HG03558 (cell line): ENCODE measurements around the gene GPD1L.
"Not testable (repeated sequence)": the region's sequence is repeated elsewhere in the genome, so short reads cannot be mapped to it uniquely, and the experiment has no call there.

Source experiments
- ATAC-seq: cut with Tn5 transposase; IDR thresholded peaks from one replicate; pipeline ENCODE4 v1.9.1; 2021; ENCODE audit warnings: moderate number of reproducible peaks; ENCODE audit not compliant: unreplicated experiment; ENCODE audit errors: extremely low read depth

The GPD1L gene

GRCh38 chr3:32176989-32177701 is 70.7 kb downstream of the GPD1L start:
- ATAC-seq = no peak

- ATAC-seq = peak; percentile 60
Measured at GRCh38 chr3:32177702-32178198, 71.3 kb downstream of the GPD1L start.

GRCh38 chr3:32180141-32180784 is 73.8 kb downstream of the GPD1L start:
- no peak for ATAC-seq

DNA sequence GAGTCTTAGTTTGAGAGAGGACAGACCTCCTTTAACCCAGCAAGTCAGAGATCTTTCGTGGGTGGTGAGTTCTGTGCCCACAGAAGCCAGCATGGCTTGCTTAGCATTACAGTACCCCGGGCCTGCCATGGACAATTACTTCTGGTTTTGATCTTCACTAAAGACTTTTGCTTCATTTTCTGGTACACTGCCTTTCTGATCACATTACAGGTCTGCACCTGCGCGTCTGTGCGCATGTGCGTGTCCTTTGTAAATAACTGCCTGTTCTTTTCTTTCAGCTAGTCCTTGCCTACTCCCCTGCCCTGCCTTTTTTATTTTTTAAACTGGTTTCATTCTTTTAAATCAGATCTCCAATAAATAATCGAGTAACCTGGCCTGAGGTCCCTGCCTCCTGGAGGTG is 74.9 kb downstream of the GPD1L start:
- ATAC-seq = no peak

DNA sequence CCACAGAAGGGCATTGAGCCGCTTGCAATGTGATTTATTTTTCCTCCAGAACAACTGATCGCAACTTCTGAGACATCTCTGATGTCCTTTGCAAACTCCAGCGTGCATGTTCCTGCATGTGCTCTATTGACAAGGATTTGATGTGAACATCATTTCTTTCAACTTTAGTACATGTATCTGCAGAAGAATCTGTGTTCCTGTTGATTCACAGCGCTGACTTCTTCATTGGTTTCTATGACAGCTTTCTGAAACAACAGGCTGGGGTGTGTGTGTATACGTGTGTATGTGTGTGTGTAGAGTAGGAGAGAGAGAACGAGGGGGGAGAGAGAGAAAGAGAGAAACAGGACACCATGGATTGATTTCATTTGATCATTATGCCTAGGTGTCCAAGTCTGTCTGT is 75.4 kb downstream of the GPD1L start:
- no peak for ATAC-seq

- no peak for ATAC-seq
Measured at GRCh38 chr3:32184187-32184730, 77.8 kb downstream of the GPD1L start.

DNA sequence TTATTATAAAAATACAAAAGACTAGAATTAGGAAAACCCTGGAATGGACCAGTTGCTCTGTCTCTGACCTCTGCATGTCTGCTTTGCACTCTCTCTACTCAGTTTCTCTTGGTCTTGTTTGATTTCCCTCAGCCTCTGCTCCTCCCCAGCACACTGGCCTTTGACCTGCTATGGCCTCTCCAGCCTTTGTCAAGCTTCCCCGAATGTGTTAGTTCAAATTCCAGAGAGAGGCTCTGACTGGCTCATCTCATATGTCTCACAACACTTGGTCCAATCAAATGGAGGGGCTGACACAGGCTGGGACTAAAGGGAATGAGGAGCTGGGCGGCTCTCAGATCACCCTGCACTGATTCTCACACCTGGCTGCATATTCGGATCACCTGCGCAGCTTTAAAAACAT is 79.7 kb downstream of the GPD1L start:
- ATAC-seq = no peak

- no peak for ATAC-seq
Measured at GRCh38 chr3:32186876-32187275, 80.5 kb downstream of the GPD1L start.

- ATAC-seq = no peak
Measured at GRCh38 chr3:32189693-32190092, 83.3 kb downstream of the GPD1L start.

- ATAC-seq = not testable (repeated sequence)
Measured at GRCh38 chr3:32190556-32190955, 84.1 kb downstream of the GPD1L start.

DNA sequence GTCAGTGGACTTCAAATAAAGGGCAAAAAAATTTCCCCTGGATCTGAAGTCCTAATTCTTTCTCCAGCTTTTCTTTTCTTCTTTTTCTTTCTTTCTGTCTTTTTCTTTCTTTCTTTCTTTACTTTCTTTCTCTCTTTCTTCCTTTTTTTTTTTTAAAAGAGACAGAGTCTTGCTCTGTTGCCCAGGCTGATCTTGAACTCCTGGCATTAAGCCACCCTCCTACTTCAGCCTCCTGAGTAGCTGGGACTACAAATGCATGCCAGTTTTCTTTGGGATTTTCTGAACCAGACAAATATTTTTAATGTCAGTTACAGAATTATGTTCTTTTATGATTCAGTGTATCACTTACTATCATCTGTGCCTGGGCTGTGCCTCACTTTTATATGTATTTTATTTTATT is 86.7 kb downstream of the GPD1L start:
- ATAC-seq = no peak

GRCh38 chr3:32194653-32195052 is 88.2 kb downstream of the GPD1L start:
- no peak for ATAC-seq

DNA sequence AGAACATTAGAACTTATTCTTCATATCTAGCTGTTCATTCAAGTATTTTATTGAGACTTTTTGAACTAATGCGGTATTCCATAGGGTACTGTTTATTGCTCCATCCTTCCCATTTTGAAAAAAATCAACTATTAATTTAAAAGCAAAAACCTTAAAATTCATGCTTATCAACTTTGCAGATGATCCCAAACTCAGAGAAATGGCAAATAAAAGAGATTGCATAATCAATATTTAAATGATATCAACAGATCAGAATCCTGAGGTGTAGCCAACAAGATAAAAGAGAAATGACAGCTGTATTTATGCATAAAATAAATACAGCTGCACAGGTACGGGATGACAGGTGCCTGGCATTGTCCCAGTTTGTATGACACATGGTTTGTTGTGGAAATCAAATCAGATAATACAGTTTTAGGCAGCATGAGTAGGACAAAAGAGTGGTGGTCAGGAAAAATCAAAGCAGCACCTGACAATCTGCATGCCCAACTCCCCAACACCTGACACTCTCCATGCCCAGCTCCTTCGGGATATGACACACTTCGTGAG is 89.6 kb downstream of the GPD1L start:
- no peak for ATAC-seq

- no peak for ATAC-seq
Measured at GRCh38 chr3:32197991-32198390, 91.6 kb downstream of the GPD1L start.

GRCh38 chr3:32198714-32199113 is 92.3 kb downstream of the GPD1L start:
- ATAC-seq = no peak

- ATAC-seq = no peak
Measured at GRCh38 chr3:32200490-32200889, 94.1 kb downstream of the GPD1L start.

- no peak for ATAC-seq
Measured at GRCh38 chr3:32200992-32201758, 94.8 kb downstream of the GPD1L start.

GRCh38 chr3:32202496-32202895 is 96.1 kb downstream of the GPD1L start:
- no peak for ATAC-seq

GRCh38 chr3:32203854-32204253 is 97.4 kb downstream of the GPD1L start:
- no peak for ATAC-seq

DNA sequence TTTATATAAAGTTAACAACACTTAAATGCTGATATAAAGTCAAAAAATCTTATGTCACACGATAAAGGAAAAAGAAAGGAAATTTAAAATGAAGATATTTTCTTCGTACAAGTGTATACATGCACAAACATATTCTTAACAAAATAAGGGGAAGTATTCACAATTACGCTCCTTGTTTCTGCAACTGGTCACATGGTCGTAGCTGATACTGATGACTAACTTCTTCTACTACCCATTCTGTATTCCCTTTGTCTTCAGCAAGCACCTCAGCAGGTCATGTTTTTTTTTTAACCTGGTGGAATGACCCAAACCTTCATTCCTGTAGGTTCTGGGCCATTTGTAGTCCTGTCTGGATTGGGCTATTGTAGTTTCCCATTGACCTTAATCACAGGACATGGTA is 102.0 kb downstream of the GPD1L start:
- no peak for ATAC-seq

DNA sequence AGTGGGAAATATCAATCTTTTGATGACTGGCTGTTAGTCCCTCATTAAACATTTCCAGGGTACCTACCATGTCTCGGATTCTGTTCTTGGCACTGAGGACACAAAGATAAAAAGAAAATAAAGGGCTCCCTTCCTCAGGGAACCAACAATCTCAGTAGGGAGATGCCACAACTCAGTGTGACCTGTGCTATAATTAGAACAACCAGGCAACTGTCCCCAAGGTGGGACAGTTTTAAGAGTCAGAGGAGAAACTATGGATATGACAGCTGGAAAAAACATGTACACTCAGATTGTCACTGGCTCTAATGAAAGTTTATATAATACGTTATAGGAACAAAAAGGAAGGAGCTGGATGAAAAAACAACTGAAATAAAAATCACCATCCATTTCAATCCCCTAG is 108.8 kb downstream of the GPD1L start:
- no peak for ATAC-seq
